DND-41 (cell line): ENCODE data around the gene NKRF.

Source experiments
- ATAC-seq: fragments of 200-7000 bp; cut with Tn5 transposase; 3 replicates; pipeline ENCODE4 v1.9.1; 2021; ENCODE audit warnings: low read depth; ENCODE audit not compliant: insufficient read depth
- DNase-seq: peaks from one replicate; pipeline ENCODE4 v3.0.0-alpha.2; 2020
- H2AFZ ChIP-seq: 2 replicates; pipeline ENCODE4 v1.6.0; 2012; ENCODE audit warnings: low read depth, low read length
- H3K27ac ChIP-seq: 2 replicates; pipeline ENCODE4 v1.5.1; 2012; ENCODE audit warnings: low read length, inconsistent platforms
- H3K27me3 ChIP-seq: fragments of 200-600 bp; sonication (generic); 2 replicates; pipeline ENCODE4 v1.6.0; 2012; ENCODE audit warnings: low read length, mild to moderate bottlenecking, inconsistent platforms; ENCODE audit not compliant: insufficient read depth, poor library complexity
- H3K36me3 ChIP-seq: 2 replicates; pipeline ENCODE4 v1.5.1; 2012; ENCODE audit warnings: low read length, inconsistent platforms; ENCODE audit not compliant: insufficient read depth
- H3K4me1 ChIP-seq: 2 replicates; pipeline ENCODE4 v1.5.1; 2012; ENCODE audit warnings: mild to moderate bottlenecking, low read length; ENCODE audit not compliant: insufficient read depth
- H3K4me2 ChIP-seq: 2 replicates; pipeline ENCODE4 v1.6.0; 2012; ENCODE audit warnings: mild to moderate bottlenecking, moderate library complexity, low read length, inconsistent platforms; ENCODE audit not compliant: insufficient read depth
- H3K4me3 ChIP-seq, 2 experiments: fragments of 200-600 bp in 1 of 2; shearing (Covaris generic) in 1 of 2; 2 replicates each; pipeline ENCODE4 v1.5.1; 2012 to 2016; ENCODE audit warnings: inconsistent platforms in 2 of 2, low read length in 2 of 2, mild to moderate bottlenecking in 2 of 2, low read depth in 1 of 2, moderate library complexity in 1 of 2
- H3K79me2 ChIP-seq: 2 replicates; pipeline ENCODE4 v1.6.0; 2012; ENCODE audit warnings: low read length, inconsistent platforms; ENCODE audit not compliant: insufficient read depth
- H3K9ac ChIP-seq: 2 replicates; pipeline ENCODE4 v1.6.0; 2012; ENCODE audit warnings: low read depth, mild to moderate bottlenecking, inconsistent platforms, low read length, moderate library complexity
- H3K9me3 ChIP-seq: 2 replicates; pipeline ENCODE4 v1.5.1; 2012; ENCODE audit warnings: low read length, moderate library complexity, mild to moderate bottlenecking, inconsistent platforms; ENCODE audit not compliant: insufficient read depth, severe bottlenecking
- H4K20me1 ChIP-seq: 2 replicates; pipeline ENCODE4 v1.6.0; 2012; ENCODE audit warnings: low read length; ENCODE audit not compliant: insufficient read depth
- EZH2 ChIP-seq: IDR thresholded peaks from 3 replicates; pipeline ENCODE4 v1.6.1; 2012; ENCODE audit warnings: borderline replicate concordance, low read depth, mild to moderate bottlenecking, moderate library complexity, low read length, inconsistent platforms; ENCODE audit not compliant: severe bottlenecking
- TF ChIP-seq, protein P1 (sequence below): IDR thresholded peaks from 2 replicates; pipeline ENCODE4 v1.5.1; 2012; ENCODE audit warnings: borderline replicate concordance, low read length, moderate library complexity, mild to moderate bottlenecking; ENCODE audit not compliant: poor library complexity, severe bottlenecking; ENCODE audit errors: extremely low read depth

Gene NKRF

GRCh38 chrX:119549327-119550016 lies 56.8 kb downstream of the NKRF start:
- DNase-seq (no peak), ATAC-seq (no peak)
- H3K4me2 ChIP-seq: no peak overlapping the region
- no peaks in the 10 kb centered on the region for H3K36me3 ChIP-seq
- H3K9ac ChIP-seq: no peak overlapping the region
- no peaks in the 10 kb centered on the region for H3K27me3 ChIP-seq
- no peaks in the 10 kb centered on the region for H3K9me3 ChIP-seq
- H3K4me1 ChIP-seq: no peaks in the 10 kb centered on the region
- no peaks in the 10 kb centered on the region for H4K20me1 ChIP-seq
- H3K4me3 ChIP-seq: no peak overlapping the region
- H2AFZ ChIP-seq: no peak overlapping the region
- H3K27ac ChIP-seq: no peak overlapping the region
- no peak for TF ChIP-seq EZH2
- TF ChIP-seq, protein P1, sequence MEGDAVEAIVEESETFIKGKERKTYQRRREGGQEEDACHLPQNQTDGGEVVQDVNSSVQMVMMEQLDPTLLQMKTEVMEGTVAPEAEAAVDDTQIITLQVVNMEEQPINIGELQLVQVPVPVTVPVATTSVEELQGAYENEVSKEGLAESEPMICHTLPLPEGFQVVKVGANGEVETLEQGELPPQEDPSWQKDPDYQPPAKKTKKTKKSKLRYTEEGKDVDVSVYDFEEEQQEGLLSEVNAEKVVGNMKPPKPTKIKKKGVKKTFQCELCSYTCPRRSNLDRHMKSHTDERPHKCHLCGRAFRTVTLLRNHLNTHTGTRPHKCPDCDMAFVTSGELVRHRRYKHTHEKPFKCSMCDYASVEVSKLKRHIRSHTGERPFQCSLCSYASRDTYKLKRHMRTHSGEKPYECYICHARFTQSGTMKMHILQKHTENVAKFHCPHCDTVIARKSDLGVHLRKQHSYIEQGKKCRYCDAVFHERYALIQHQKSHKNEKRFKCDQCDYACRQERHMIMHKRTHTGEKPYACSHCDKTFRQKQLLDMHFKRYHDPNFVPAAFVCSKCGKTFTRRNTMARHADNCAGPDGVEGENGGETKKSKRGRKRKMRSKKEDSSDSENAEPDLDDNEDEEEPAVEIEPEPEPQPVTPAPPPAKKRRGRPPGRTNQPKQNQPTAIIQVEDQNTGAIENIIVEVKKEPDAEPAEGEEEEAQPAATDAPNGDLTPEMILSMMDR: no peak
- H3K79me2 ChIP-seq: peaks cover 12% of the 10 kb centered on the region; the same call in 1 of the 2 replicates

- TF ChIP-seq, protein P1: no peak
- no peak for TF ChIP-seq EZH2
- DNase-seq (no peak), ATAC-seq (no peak)
- Histone ChIP-seq H4K20me1 (no peaks in the 10 kb centered on the region), H2AFZ (no peak overlapping the region), H3K27me3 (no peaks in the 10 kb centered on the region), H3K4me2 (no peak overlapping the region), H3K9ac (no peak overlapping the region), H3K9me3 (no peaks in the 10 kb centered on the region), H3K4me1 (no peaks in the 10 kb centered on the region), H3K4me3 (no peak overlapping the region), H3K36me3 (peaks cover 11% of the 10 kb centered on the region; the same call in 1 of the 2 replicates), H3K79me2 (0 out of 2 replicates have a peak, but pooled peaks cover 2% of the 10 kb centered on the region), H3K27ac (no peak overlapping the region)
Measured at GRCh38 chrX:119541188-119541587, 65.0 kb downstream of the NKRF start.

DNA sequence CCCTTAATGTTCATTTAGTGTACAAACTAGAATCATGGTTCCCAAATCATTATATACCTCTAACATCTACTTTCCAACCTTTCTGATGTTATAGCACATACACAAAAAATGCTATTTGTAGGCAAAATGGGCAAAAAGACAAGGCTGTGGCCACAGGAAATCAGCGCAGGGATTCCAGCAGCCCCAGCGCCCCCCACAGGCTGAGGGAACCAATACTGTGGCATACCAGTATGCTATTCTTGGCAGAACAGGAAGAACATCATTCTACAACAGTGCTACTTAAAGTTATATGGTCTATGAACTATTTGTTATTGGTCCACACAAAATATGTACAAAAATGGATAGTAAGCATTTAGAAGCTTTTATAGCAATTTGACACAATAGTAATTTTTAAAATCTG lies 66.4 kb downstream of the NKRF start:
- Histone ChIP-seq H3K9me3 (no peaks in the 10 kb centered on the region), H3K36me3 (peaks cover 11% of the 10 kb centered on the region; the same call in 1 of the 2 replicates), H3K4me3 (no peak overlapping the region), H3K27ac (no peak overlapping the region), H3K27me3 (no peaks in the 10 kb centered on the region), H3K79me2 (no peaks in the 10 kb centered on the region), H4K20me1 (no peaks in the 10 kb centered on the region), H3K9ac (no peak overlapping the region), H3K4me1 (no peaks in the 10 kb centered on the region), H3K4me2 (no peak overlapping the region), H2AFZ (no peak overlapping the region)
- no peak for TF ChIP-seq EZH2
- TF ChIP-seq, protein P1: no peak
- no peak for DNase-seq
- ATAC-seq: no peak
